Measurements from ENCODE around the gene MLLT11.

The MLLT11 gene, protein sequence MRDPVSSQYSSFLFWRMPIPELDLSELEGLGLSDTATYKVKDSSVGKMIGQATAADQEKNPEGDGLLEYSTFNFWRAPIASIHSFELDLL

DNA sequence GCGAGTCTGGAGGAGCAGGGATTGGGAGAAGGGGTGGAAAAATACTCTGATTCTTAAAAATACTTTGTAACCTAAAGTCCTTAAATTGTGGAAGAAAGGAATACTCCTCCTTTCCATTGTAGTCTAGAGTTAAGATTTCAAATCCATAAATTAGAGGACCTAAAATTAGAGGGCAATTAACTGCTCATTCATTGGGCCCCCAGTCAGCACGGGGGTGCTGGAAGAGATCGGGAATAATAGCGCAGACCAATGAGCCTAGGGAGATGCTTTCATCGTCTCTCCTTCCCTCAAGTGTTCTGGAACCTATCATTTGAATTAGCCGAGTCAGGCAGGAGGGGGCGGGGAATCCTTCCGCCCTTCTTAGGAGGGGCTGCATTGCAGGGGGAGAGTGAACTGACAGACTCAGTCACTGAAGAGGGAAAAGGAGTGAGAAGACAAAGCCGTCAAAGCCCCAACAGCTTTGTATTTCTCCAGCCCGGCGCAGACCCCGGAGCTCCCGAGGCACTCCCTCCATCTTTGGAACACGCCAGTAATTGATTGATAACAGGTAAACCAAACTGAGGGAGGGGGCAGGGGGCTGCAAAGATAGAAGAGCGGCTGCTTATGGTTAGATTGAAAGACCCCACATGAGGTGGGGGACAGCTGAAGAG lies at the start of gene MLLT11:
Gene MLLT11 (plus strand): TSS at position 391 of the 650 bp plus-strand sequence. CDS start 6,828 bp downstream, outside the sequence.
- no peak for DNase-seq

DNA sequence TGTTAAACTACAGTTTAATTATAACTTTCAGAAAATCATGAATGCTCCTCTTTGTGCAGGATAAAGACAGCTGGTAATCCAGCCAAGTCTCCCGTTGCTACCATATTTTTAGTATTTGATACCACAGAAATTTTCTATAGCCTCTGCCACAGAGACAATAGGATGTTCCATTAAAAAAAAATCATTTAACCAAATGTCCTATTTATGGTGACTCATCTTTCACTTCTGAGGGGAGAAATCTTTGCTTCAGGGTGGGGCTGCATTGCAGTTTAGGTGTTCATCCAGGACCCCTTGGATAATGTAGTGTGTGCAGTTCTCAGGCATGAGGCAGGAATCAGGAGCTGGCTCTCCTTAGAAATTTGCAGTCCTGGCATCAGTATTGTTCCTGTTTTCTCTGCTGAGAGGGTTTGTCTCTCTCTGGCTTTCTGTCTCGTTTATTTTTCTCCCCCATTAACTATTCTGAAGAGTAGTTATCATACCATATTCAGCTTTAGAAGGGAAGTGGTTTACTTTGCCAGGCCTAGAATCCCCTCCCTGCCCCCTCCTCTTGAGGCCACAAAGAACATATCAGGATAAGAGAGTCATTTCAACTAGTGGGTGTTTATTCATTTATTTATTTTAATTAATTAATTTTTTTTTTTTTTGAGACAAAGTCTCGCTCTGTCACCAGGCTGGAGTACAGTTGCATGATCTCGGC lies 48.9 kb upstream of the MLLT11 start:
- no peak for DNase-seq

DNA sequence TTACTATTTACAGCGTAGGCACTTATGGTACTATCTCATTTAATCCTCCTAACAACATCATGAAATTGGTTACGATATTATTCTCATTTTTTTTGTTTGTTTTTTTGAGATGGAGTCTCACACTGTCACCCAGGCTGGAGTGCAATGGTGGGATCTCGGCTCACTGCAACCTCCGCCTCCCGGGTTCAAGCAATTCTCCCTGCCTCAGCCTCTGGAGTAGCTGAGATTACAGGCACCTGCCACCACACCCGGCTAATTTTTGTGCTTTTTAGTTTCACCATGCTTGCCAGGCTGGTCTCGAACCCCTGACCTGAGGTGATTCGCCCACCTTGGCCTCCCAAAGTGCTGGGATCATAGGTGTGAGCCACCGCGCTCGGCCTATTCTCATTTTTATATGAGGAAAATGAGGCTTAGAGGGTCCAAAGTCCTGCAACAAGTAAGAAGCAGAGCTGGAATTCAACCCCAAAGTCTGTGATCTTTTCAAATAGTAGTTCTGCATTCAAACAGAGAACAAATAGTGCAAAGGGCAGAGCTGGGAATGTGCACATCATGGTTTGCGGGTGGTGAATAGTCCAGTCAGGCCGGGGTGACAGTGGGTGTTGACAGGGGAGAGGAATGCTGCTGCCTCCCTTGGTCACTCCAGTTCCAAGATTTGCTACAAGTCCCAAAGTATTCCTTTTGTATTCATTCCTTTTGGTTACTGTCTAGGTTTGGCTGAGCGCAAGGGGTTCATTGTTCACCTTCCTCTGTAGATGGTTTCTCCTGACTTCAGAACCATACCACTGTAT lies 47.3 kb upstream of the MLLT11 start:
- DNase-seq, result no peak

DNA sequence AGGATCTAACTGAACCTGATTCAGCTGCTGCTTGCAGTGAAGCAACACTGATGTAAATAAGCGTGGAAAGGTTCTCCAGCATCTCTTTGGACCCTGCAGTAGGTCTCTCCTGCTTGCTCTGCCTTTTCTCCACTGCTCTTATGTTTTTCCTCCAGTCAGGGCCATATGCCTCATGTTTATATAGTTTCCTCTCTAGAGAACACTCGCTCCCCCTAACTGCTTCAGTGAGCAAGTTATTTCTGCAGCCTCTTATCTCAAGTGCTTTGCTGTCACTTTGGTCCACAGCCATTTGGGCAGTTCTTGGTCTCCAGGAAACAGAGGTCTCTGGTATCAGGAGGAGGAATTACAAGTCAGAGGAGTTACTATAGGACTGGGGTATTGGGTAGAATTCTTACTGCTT lies 46.7 kb upstream of the MLLT11 start:
- no peak for DNase-seq

DNA sequence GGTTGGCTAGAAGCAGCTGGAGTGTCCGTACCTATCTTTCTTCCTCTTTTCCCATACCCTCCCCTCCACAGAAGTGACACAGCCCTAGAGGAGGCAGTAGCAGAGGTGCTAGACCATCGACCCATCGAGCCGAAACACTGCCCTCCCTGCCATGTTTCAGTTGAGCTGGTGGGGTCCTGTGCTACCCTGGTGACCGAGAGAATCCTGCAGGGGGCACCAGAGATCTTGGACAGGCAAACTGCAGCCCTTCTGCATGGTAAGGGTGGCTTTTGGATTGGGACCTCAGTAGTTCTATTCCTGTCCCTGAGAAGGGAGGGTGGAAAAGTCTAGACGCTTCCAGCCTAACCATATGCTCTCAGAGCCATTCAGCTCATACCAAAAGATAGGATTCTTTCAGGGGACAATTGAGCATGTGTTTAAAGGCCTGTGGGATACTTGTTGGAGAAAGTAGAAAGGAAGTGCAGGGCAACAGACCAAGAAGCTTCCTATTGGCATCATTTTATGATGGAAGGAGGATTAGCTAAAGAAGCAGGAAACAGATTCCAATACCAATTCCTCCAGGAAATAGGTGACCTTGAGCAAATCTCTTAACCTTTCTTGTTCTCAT lies 35.6 kb upstream of the MLLT11 start:
- peak; percentile 84 for DNase-seq

DNA sequence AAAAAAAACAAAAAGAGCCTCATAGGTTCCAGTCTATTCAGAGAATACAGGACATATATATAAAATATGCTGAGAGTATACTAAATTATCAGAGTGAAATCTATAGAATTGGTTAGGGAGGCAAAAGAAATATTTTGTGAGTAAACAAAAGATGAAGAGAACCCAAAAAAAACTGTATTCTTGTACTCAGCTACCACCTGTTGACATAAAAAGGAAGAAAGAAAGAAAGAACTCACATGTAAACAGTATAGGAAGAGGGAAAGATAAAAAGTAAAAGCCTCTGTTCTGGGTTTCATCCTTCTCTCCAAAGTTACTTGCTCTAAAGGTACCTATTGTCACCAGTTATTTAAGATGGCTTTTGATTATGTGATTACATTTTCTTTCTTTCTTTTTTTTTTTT lies 33.7 kb upstream of the MLLT11 start:
- no peak for DNase-seq

DNA sequence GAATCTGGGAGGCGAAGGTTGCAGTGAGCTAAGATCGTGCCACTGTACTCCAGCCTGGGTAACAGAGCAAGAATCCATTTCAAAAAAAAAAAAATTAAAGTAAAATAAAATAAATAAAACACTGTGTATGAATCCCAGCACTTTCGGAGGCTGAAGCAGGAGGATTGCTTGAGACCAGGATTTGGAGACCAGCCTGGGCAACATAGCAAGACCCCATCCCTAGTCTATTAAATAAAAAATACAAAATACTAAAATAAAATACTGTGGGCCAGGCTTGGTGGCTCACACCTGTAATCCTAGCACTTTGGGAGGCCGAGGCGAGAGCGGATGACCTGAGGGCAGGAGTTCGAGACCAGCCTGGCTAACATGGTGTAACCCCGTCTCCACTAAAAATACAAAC lies 28.0 kb upstream of the MLLT11 start:
- no peak for DNase-seq

DNA sequence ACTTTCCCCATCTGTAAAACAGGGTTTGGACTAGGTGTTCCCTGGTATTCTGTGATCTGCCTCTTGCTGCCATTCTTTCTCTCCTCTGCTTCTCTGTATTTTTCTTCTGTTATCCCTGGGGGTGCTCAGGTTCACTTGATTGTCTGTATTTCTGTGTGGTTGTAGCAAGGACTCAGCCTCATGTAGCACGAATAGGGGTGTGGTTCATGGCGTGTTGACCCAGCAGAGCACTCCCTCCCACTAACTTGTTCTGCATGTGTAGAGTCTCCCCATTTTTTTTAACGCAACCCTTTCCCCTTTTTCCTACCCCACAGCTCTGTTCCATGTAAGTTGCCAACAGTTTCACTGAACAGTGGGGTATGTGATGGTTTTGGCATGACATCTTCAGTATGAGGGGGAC lies 25.0 kb upstream of the MLLT11 start:
- no peak for DNase-seq

DNA sequence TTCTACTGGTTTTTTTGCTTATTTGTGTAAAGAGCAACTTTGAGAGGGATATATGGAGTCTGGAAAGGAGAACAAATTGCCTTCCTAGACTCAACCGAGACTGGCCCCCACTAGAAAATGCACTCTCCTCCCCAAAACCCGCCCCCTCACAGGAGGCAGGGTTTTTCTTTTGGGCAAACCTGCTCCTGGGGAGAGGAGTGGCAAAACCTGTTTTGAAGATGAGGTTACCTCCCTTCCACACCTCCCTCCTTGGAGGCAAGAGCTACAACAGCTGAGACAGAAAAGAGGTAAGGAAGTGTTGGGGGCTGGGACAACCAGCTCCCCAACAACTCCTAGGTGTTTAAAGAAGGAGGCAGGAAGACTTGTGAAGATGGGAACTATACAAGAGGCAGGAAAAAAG lies 23.8 kb upstream of the MLLT11 start, which contains the start of gene BNIPL:
Gene BNIPL (plus strand): TSS at position 231 of the 400 bp plus-strand sequence. CDS start 140 bp downstream, at position 371.
- no peak for DNase-seq

DNA sequence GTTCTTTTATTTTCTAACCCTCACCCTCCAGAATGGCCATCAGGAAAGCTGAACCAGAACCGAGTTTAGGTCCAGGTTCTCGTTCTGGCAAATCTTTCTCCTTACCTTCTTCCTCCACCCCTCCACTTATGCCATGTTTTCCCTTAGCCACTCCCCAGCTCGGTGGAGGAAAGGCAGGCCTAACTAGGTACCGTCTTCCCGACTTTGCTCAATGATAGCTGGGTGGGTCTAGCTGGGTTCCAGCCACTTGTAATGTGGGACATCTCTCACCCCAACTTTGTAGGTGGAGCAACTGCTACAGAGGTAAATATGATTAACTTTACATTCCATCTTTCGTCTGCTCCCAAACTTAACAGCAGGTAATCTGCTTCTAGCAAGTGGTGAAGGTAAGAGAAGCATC lies 23.2 kb upstream of the MLLT11 start:
- no peak for DNase-seq

DNA sequence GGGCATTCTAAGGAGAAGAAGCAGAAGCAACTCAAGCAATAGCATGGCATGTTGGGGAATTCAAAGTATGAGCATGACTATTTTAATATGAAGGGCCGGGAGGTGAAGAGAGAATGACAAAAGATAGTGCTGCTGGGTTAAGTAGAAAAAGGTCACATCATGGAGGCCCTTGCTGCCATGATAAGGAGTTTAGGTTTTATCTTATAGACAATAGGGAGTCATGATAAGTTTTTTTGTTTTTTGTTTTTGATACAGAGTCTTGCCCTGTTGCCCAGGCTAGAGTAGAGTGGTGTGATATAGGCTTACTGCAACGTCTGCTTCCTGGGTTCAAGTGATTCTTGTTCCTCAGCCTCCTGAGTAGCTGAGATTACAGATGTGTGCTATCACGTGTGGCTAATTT lies 20.7 kb upstream of the MLLT11 start:
- DNase-seq, result no peak

DNA sequence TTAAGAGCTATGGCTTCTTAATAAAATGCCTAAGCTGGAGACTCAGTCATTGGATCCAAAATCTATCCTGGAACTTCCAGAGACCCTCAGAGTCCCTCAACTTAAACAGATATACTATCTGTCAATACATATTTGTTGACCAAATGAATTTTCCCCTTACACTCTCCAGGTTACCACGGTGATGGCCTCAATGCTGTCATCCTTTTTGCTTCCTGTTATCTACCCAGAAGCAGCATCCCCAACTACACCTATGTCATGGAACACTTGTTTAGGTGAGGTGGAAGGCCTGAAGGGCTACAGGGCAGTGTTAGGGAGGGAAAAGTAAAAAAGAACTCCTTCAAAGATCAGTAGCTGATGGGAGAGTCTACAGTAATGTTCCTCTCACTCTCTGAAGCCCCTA lies 17.0 kb upstream of the MLLT11 start:
- DNase-seq, result no peak

DNA sequence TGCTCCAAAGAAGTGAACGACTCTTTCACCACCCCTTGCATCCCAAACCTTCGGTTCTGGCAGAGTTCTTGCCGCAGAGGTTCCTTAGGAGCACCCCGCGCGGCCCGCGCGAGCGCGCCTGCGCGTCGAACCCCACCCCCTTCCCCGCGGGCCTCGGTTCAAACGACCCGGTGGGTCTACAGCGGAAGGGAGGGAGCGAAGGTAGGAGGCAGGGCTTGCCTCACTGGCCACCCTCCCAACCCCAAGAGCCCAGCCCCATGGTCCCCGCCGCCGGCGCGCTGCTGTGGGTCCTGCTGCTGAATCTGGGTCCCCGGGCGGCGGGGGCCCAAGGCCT lies 12.6 kb upstream of the MLLT11 start, which contains the start of gene C1orf56:
Gene C1orf56 (plus strand): TSS at position 161 of the 334 bp plus-strand sequence. CDS start 97 bp downstream, at position 258.
- peak; percentile 58 for DNase-seq

DNA sequence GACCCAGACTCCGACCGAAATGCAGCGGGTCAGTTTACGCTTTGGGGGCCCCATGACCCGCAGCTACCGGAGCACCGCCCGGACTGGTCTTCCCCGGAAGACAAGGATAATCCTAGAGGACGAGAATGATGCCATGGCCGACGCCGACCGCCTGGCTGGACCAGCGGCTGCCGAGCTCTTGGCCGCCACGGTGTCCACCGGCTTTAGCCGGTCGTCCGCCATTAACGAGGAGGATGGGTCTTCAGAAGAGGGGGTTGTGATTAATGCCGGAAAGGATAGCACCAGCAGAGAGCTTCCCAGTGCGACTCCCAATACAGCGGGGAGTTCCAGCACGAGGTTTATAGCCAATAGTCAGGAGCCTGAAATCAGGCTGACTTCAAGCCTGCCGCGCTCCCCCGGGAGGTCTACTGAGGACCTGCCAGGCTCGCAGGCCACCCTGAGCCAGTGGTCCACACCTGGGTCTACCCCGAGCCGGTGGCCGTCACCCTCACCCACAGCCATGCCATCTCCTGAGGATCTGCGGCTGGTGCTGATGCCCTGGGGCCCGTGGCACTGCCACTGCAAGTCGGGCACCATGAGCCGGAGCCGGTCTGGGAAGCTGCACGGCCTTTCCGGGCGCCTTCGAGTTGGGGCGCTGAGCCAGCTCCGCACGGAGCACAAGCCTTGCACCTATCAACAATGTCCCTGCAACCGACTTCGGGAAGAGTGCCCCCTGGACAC lies 12.1 kb upstream of the MLLT11 start:
- peak; percentile 63 for DNase-seq

DNA sequence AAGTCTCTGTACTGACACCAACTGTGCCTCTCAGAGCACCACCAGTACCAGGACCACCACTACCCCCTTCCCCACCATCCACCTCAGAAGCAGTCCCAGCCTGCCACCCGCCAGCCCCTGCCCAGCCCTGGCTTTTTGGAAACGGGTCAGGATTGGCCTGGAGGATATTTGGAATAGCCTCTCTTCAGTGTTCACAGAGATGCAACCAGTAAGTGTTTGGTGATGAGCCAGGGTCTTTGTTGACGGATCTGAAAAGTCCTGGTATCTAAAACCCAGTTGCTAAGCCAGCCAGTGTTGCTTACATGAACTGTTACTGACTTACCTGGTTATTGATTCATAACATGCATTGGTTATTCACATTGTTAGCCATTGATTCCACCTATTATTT lies 11.6 kb upstream of the MLLT11 start:
- no peak for DNase-seq

DNA sequence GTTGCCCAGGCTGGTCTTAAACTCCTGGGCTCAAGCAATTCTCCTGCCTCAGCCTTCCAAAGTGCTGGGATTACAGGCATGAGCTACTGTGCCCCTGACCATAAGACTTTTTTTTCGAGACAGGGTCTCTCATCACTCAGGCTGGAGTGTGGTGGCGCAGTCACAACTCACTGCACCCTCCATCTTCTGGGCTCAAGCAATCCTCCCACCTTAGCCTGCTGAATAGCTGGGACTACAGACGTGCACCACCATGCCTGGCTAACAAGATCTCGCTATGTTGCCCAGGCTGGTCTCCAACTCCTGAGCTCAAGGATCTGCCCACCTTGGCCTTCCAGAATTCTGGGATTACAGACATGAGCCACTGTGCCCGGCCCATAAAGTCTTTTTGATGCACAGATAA lies 10.7 kb upstream of the MLLT11 start:
- DNase-seq, result no peak

DNA sequence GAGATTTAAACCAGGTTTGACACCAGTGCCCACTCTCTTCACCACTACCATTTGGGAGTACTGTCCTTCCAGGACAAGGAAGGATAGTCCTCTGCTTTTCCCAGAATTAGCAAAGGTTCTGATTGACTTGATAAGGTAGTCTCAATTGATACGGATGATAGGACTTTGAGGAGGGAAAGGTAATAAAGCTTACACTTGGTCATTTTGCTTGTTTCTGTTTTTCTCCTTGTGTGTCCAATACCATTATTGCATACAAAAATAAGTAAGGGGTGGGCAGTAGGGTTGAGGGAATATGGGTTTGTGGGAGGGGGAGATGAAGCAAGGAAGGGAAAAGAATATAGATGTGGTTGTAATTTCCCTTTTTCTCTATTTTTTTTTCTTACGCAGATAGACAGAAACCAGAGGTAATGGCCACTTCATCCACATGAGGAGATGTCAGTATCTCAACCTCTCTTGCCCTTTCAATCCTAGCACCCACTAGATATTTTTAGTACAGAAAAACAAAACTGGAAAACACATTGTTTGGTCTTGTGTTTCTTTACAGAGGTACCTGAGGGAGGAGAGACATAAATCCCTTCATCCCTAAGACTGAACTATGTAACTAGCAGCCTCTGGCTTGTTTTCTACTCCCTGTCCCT lies 10.0 kb upstream of the MLLT11 start:
- DNase-seq, result no peak

DNA sequence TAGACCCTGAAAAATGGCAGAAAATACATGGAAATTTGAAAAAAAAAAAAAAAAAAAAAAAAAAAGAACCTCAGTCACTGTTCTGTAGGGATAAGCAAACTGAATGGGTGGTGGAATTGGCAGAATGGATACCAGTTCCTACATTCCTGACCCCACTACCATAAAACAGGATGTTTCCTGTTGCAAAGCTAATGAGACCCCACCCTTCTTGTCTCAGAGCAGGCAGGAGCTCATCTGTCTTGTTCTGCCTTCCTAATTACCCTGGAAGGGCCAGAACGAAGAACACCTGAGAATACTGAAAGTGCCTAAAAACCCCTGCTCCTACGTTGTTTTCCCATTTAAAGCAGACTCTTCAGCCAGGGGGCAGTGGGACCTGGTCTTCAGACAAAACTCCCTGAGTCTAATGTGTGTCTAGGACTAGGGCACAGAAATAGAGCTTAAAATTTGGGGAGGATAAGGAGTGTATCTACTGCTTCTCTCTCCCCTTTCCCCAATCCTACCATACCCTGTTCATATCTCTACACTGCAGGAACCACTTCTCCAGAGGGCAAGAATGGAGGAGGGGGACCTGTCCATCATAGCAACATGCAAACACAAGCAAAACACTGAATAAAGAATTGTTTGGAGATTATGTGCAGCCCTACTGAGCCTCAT lies 8.7 kb upstream of the MLLT11 start:
- no peak for DNase-seq

DNA sequence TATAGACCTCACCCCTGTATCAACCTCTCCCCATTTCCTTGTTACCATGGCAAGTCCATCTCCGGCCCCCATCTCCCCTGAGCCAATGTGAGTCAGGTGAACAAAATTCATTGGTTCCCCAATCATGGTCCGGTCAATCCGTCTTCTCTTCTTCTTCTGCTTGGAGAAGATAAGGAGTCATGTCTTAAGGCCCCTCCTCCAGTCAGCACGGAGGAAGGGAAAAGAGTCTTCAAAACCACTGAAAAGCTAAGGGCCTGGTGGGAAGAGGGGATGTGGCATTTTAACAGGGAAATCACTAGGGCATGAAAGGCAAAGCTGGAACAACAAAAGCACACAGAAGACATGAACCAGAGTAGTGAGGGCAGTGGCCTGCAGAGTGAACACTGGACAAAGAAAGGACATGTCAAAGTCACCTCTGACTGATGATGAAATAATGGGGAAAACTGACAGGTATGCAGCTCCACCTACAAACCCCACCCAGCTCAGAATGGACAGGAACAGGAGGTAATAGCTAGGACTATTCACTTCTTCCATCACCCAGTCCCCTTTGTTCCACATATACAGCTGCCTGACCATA lies 5.1 kb upstream of the MLLT11 start:
- no peak for DNase-seq

DNA sequence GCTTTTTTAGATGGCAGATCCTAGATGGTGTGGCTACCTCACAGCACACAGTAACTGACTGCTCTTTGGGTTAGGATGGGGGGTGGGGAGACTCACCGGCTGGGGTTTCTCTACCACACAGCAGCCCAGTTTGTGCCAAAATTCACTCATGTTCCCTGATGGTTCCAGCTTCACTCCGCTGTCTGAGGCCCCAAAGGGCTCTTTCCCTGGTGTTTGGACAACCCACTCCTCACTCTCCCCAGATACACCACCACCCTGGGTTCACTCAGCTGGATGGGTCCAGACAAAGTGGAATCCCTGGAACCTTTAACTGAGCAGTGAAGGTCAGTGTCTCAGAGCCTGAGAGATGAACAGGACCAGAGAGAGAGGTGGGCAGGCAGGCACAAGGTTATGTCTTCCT lies 4.6 kb upstream of the MLLT11 start:
- no peak for DNase-seq

DNA sequence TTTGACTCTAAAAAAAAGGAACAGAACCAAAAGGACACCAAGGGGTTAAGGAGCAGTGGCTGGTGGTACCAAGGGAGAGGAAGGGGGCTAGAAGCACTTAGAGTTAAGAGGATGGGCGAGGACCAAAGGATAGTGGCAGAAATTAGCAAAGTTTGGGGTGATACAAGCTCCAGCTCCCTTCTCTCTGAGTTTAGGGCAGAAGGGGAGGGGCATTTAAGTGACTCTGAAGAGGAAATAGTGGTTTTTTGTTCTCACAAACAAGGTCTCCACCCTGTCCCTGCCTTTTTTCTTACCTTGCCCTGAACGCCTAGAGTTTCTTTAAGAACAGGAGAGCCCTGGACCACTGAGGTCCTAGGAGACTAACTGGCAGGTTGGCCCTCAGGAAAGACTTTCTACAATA lies 4.0 kb upstream of the MLLT11 start:
- DNase-seq, result peak; percentile 23

All from CD4-positive, alpha-beta T cell treated with Interferon gamma for 1 hour (primary cell).